Activated CD4-positive, alpha-beta T cell treated with anti-CD3 and anti-CD28 coated beads for 24 hours (primary cell): ENCODE results near the gene NAP1L4.
A peak's percentile ranks its signal among the peaks of the same experiment; 100 is the strongest.

ENCODE experiments used
- DNase-seq, 2 donors: peaks; one replicate each; pipeline ENCODE4 v3.0.0-alpha.2; 2020; ENCODE audit warnings: low read depth in 2 of 2

The NAP1L4 gene

DNA sequence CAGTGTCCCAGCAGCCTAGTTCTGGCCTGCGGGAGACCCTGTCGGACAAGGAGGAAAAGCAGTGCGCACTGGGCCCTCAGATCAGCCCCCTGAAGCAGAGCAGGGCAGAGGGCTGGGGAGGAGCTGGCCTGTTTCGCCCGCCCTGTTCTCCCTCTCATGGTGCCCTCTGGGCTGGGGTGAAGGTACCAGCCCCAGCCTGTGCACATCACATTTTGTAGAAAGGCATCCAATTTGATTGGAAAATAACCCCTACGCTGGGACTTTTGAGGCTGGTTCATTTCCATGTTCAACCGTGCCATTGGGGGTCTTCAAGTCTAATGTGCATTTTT lies 832 bp upstream of the NAP1L4 start:
- no peak for DNase-seq

DNA sequence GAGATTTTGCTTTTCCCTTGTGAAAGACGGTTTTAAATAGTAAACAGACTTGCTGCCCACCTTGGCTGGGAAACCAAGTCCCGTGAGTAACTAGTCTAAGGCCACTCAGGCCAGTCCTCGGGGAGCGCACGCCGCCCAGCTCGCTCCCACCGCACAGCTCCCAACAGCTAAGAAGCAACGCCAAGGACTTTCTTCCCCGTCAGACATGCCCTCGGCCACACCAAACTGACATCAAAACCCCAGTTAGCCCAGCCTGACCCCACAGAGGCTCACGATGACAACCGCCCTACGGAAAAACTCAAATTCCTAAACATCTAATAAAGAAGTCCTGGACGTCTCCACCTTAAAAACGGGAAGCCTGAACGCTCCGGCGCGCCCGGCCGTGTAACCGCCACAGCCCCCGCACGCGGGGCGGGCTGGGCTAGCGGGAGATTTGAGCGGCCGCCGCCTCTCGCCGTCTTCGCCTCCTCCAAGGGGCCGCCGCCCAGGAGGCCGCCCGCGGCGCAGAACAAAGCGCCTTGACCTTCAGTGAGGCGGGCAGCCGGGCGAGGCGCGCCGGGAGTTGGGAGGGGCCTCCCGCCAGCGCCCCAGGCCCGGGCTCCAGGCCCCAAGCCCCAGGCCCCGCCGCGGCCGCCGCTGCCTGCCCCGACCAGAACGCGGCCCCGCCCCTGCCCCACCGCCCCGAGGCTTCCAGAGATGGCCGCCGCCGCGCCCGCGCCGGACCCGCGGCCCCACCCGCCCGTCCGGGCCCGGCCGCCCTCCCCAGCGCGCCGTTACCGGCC lies 486 bp downstream of the NAP1L4 start:
- peak in 1 of 2 donors; percentile 29 for DNase-seq

DNA sequence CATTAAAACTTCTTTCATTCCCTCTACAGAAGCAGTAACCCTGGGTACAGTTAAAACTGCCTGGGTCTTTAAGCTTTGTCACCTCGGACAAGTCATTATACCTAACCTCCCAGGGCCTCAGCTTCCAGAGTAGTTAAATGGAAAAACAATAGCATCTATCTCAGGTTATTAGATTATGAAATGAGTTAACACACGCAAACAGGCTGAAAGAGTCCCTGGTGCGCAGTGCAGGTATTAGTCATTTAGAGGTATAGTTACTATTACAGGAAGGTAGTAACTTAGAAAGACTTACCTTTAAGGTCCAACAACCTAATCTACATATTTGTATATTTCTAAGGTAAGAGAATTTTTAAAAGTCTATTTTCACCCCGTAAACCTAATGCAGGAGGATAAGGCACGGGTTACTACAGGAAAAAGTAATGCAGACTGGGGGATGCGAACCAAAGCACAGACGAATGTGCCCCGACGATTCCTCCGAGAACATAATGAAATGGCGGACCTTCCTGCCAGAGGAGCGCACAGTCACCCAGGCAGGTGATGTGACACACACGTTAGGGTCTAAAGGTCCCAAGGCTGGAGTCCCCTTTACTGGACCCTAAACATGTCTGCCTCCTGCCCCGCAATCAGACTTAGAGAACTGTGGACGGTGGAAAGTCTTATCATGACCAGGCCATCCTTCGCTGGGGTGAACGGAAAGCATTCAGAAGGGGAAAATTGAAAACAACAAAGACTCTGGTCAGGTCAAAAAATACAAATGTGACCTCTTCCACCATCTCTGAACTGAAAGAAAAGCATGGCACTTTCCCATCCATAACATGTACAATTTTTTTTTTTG lies 1.3 kb downstream of the NAP1L4 start:
- peak in 1 of 2 donors; percentile 23 for DNase-seq

GRCh38 chr11:2989551-2989950 lies 2.6 kb downstream of the NAP1L4 start:
- no peak for DNase-seq

DNA sequence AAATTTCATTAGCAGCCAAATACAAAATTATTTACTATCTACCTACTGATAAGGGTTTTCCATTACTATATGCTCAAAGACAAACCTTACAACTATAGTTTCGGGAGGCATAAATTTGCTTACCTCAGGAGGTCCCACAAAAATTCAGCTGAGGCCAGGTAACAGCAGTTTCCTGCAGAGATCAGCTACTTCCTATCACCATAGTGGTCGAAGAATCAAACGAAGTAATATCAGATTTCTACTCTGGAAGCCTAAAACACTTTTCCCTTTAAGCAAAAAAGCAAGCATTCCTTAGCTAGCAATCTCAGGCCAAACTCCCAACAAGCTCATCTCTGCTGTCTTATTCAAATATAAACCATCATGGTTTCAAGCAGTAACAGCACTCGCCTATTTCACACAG lies 3.1 kb downstream of the NAP1L4 start:
- no peak for DNase-seq

DNA sequence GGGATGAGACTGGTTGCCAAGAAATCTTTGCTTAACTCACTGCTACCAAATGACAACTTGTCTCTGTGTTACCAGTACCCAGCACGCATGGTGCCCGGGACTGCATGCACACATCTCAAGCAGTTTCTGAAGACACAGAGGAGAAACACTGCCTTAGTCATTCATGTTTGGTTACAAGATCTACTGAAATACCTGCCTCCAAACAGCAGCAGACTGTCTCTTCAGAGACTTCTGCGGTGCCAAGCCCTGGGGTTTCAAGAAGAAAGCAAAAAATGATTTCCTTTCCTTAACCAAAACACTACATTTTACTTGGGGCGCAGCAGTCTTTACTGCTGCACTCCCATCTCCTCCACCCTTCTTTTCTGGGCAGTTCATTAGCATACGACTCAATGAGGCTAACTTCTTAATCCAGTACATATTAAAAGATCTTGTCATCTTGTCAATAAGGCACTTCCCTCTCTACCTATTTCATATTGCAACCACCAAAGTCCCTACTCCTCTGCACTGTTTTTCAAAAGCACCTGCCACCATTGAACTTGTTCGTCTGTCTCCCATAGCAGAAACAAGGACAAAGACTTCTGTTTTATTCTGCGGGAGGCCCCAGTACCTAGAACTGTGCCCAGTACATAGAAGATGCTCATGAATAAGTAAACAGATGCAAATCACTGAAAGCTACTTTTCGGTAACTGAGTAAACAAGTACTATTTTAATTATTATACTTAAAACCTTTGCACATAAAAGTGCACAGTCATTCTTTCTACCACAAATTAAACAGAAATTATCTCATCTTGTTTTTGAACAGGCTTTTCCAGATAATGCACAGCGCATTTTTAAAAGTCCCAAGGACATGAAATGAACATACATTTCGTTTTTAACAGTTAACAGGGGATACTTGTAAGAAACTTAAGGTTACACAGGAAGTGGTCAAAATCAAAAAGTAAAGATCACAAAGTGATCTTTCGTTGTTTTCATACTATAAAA lies 4.0 kb downstream of the NAP1L4 start:
- DNase-seq, result peak in 1 of 2 donors; percentile 10

- DNase-seq, result no peak
Observed at GRCh38 chr11:2983908-2984307, 8.2 kb downstream of the NAP1L4 start.

DNA sequence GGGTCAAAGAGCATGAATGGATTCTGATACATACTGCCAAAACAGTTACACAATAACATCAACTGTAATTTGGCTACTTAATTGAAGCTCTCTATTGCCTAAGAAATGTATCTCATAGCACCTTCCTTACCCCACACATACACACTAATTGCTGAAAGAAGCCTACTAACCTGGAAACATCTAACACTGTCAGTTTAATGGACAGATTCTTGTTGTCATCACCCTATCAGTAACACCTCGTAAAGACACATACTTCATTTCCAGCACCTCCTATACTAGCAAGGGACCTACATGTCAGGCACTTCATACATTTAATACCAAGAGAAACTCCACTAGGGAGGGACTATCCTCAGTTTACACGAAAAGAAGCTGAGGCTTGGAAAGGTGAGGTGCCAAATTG lies 9.9 kb downstream of the NAP1L4 start:
- DNase-seq, result no peak

DNA sequence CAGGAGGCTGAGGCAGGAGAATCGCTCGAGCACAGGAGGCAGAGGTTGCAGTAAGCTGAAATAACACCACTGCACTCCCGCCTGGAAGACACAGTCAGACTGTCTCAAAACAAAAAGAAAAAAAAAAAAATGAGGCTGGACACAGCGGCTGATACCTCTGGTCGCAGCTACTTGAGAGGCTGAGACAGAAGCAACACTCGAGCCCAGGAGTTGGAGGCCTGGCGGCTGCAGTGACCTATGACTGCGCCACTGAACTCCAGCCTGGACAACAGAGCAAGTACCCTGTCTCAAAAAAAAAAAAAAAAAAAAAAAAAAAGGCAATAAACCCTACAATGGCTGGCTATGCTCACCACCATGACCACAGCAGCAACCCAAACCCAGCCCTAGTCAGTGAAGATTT lies 11.0 kb downstream of the NAP1L4 start:
- DNase-seq, result no peak

DNA sequence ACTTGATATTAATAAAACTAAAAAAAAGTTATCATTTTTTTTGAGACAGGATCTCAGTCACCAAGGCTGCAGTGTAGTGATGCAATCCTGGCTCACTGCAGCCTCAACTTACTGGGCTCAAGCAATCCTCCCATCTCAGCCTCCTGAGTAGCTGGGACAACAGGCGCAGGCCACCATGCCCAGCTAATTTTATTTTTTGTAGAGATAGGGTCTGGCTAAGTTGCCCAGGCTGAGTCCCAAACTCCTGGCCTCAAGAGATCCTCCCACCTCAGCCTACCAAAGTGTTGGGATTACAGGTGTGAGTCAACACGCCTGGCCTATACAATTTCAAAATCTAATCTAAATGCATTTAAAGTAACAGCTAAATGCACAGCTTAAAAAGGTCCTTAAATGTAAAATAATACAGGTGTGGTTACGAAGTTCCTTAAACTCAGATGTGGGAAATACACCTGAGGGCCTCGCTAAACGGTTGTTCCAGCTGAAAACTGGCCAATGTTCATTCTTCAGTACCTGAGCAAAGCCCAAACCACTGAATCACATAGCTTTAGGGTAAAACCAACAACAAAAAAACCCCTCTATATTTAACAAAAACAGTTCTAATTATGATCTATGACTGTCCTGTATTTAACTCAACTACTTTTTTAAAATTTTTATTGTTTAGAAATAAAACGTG lies 11.8 kb downstream of the NAP1L4 start:
- no peak for DNase-seq

- DNase-seq, result no peak
Observed at GRCh38 chr11:2977113-2977512, 15.0 kb downstream of the NAP1L4 start.

GRCh38 chr11:2976294-2977063 lies 15.7 kb downstream of the NAP1L4 start:
- DNase-seq, result no peak

- no peak for DNase-seq
Observed at GRCh38 chr11:2975594-2975993, 16.5 kb downstream of the NAP1L4 start.

DNA sequence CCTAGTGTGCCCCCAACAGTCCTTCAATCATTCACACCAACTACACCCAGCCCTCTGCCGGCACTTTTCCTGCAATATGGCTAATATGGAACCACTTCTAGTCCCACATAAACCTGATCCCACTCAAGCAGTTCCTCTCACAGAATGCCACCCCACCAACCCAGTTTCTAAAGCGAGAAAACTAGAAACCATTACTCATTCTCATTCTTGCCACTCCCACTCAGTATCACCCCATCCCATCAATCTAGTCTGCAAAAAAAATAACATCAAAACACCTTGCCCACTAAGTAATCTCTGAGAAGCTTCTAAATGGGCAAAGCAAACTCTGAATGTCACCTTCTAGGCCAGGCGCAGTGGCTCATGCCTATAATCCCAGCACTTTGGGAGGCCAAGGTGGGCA lies 17.9 kb downstream of the NAP1L4 start:
- no peak for DNase-seq

DNA sequence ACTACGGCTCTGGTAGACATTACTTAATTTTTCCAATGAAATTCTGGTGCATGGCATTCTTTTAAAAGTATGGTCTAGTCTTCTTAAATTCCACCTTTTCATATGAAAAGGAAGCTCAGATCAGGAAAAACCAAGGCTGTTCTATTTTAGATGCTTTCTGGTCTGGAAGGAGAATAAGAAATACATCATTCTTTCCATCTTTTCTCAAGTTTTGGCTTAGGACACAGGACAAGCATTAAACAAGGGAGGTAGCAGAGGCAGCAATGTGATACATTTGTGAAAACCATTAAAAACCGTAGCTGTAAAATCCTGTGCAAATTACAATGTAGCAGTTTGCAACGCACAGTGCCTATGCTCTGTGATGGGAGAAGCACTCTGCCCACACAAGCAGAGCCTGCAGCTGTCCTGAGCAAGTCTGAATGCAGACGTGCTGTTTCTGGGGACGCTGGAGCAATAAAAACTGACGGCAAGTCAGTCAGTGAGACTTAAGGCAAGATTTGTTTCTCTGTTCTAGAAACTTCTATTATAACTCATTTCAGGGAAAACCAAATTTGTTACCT lies 23.7 kb downstream of the NAP1L4 start:
- DNase-seq, result no peak

GRCh38 chr11:2964782-2965181 lies 27.3 kb downstream of the NAP1L4 start:
- DNase-seq, result no peak

- DNase-seq, result no peak
Observed at GRCh38 chr11:2963761-2964160, 28.4 kb downstream of the NAP1L4 start.

- DNase-seq, result no peak
Observed at GRCh38 chr11:2963112-2963754, 28.9 kb downstream of the NAP1L4 start.

GRCh38 chr11:2961080-2961479 lies 31.0 kb downstream of the NAP1L4 start:
- no peak for DNase-seq

DNA sequence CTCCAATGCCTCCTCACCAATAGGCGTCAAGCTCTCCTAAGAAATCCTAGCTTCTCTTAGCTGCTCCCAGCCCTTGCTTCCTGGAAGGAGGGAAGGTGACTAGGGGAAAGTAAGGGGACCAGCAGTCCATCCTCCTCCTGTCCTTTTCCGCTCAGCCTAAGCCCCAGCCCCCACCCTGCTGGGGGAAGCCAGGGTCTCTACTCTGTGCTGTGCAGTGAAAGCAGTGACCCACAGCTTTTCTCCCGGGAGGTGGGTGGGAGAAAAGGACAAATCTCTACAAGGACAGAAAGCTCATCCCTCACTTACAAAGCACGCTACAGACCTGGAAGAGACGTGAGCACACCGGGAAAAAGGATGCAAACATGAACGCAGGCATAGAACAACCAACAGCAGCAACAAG lies 32.0 kb downstream of the NAP1L4 start:
- no peak for DNase-seq
